B cell (primary cell): ENCODE data around the gene EPB41.

Experiments used
- EZH2 ChIP-seq: IDR thresholded peaks from 2 replicates; pipeline ENCODE4 v1.6.1; 2012; ENCODE audit warnings: borderline replicate concordance, low read depth, mild to moderate bottlenecking, moderate library complexity, low read length; ENCODE audit not compliant: insufficient read depth, poor library complexity, severe bottlenecking
- TF ChIP-seq, protein P1 (sequence below): fragments of 200-600 bp; IDR thresholded peaks from one replicate; pipeline ENCODE4 v1.8.0; 2022; ENCODE audit warnings: antibody characterized with exemption, mild to moderate bottlenecking

DNA sequence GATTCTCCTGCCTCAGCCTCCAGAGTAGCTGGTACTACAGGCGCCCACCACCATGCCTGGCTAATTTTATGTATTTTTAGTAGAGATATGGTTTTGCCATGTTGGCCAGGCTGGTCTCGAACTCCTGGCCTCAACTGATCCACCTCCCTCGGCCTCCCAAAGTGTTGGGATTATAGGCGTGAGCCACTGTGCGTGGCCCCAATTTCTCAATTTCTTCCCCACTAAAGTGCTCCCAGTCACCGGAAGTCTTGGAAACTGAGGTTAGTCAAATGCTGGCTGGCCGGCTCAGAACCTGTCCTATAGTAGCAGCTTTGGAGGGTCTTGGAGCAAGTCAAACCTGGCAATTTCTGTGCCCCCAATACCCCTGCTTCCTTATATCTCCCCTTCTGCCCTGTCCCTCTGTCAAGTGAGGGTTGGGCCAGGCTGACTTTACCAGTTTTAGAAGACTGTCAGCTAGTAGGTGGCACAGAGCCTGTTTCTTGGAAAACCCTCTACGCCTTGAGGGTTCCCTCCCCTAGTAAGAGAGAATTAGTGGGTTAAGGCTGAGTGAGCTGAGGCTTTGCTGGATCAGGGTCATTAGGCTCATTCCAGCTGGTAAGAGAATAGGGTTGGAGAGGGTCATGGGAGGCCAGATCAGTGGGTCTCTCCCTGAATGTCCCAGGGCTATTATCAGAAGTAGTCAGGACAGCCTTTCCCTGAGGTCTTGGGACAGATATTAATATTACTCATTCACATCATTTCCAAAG is 8.3 kb upstream of the EPB41 start:
- TF ChIP-seq, protein P1, sequence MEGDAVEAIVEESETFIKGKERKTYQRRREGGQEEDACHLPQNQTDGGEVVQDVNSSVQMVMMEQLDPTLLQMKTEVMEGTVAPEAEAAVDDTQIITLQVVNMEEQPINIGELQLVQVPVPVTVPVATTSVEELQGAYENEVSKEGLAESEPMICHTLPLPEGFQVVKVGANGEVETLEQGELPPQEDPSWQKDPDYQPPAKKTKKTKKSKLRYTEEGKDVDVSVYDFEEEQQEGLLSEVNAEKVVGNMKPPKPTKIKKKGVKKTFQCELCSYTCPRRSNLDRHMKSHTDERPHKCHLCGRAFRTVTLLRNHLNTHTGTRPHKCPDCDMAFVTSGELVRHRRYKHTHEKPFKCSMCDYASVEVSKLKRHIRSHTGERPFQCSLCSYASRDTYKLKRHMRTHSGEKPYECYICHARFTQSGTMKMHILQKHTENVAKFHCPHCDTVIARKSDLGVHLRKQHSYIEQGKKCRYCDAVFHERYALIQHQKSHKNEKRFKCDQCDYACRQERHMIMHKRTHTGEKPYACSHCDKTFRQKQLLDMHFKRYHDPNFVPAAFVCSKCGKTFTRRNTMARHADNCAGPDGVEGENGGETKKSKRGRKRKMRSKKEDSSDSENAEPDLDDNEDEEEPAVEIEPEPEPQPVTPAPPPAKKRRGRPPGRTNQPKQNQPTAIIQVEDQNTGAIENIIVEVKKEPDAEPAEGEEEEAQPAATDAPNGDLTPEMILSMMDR: no peak
- TF ChIP-seq EZH2: no peak
